GM12878 (cell line): Measurements from ENCODE around the gene MYOZ2. TPM values are rescaled to one million over a fixed set of nuclear protein-coding genes. Genes with fewer than 3 reads are reported as not detected.

Experiments
- ATAC-seq: fragments of 200-7000 bp; cut with Tn5 transposase; 3 replicates; pipeline ENCODE4 v1.9.1; 2020; ENCODE audit warnings: mild to moderate bottlenecking, moderate library complexity
- BruUV-seq: library from RNA; stranded (reverse); fragments of 400-500 nt; replicated peaks from 2 replicates; lab custom pipeline; 2021; lab: Mats Ljungman, UMichigan
- CTCF ChIA-PET: fragments of 300-600 bp; sonication (Branson Sonifier 250); formaldehyde crosslinking; extraction: SDS; loops from one replicate; lab custom pipeline; 2021; ENCODE audit warnings: inconsistent platforms; lab: Yijun Ruan, JAX
- POLR2A ChIA-PET: fragments of 350-600 bp; formaldehyde crosslinking; extraction: SDS; loops from one replicate; lab custom pipeline; 2021; ENCODE audit warnings: inconsistent platforms; lab: Charles Lee
- RAD21 ChIA-PET: fragments of 300-600 bp; sonication (Branson Sonifier 250); formaldehyde crosslinking; loops from one replicate; lab custom pipeline; 2023; ENCODE audit warnings: antibody characterized with exemption; ENCODE audit not compliant: unreplicated experiment; lab: Charles Lee
- SMC1A ChIA-PET: fragments of 300-600 bp; sonication (Branson Sonifier 250); formaldehyde crosslinking; loops from one replicate; lab custom pipeline; 2023; ENCODE audit not compliant: unreplicated experiment, uncharacterized antibody; lab: Charles Lee
- DNase-seq: peaks from one replicate; pipeline ENCODE4 v3.0.0-alpha.2; 2011; ENCODE audit warnings: low read depth, low spot score
- FAIRE-seq: peaks from 3 replicates; lab custom pipeline; 2011; peaks lifted over from hg19 to GRCh38; lab: Jason Lieb, UNC
- H2AFZ ChIP-seq: 2 replicates; pipeline ENCODE4 v1.6.0; 2011; ENCODE audit warnings: low read depth, low read length, control low read depth; ENCODE audit not compliant: control insufficient read depth
- H3K27ac ChIP-seq: 2 replicates; pipeline ENCODE4 v1.5.1; 2011; ENCODE audit warnings: control low read depth; ENCODE audit not compliant: control insufficient read depth, insufficient read depth
- H3K27me3 ChIP-seq, 2 experiments: replicated peaks in 1 of 2; 2 replicates each; pipeline versions ENCODE4 v1.6.0 to v1.6.1; 2011; ENCODE audit warnings: low read length in 1 of 2; ENCODE audit not compliant: control insufficient read depth in 2 of 2, insufficient read depth in 2 of 2
- H3K36me3 ChIP-seq, 2 experiments: 2 replicates each; pipeline ENCODE4 v1.5.1; 2011; ENCODE audit warnings: low read length in 1 of 2; ENCODE audit not compliant: control insufficient read depth in 2 of 2, insufficient read depth in 2 of 2
- H3K4me1 ChIP-seq: 2 replicates; pipeline ENCODE4 v1.6.1; 2011; ENCODE audit warnings: mild to moderate bottlenecking, low read length, moderate library complexity, mixed read lengths; ENCODE audit not compliant: control insufficient read depth, insufficient read depth
- H3K4me2 ChIP-seq: 2 replicates; pipeline ENCODE4 v1.6.0; 2011; ENCODE audit warnings: control low read depth; ENCODE audit not compliant: control insufficient read depth, insufficient read depth
- H3K4me3 ChIP-seq: fragments of 200-600 bp; sonication (generic); 2 replicates; pipeline ENCODE4 v1.5.1; 2016
- H3K79me2 ChIP-seq: 2 replicates; pipeline ENCODE4 v1.6.0; 2011; ENCODE audit warnings: low read length; ENCODE audit not compliant: control insufficient read depth, insufficient read depth
- H3K9ac ChIP-seq: 2 replicates; pipeline ENCODE4 v1.8.0; 2011; ENCODE audit warnings: low read length, control low read depth, mixed read lengths; ENCODE audit not compliant: control insufficient read depth, insufficient read depth
- H3K9me3 ChIP-seq: replicated peaks from 3 replicates; pipeline ENCODE4 v1.5.1; 2011; ENCODE audit warnings: mild to moderate bottlenecking, low read length; ENCODE audit not compliant: control insufficient read depth, insufficient read depth
- H4K20me1 ChIP-seq: 2 replicates; pipeline ENCODE4 v1.6.0; 2011; ENCODE audit not compliant: control insufficient read depth, insufficient read depth
- BRCA1 ChIP-seq: IDR thresholded peaks from 2 replicates; pipeline ENCODE4 v1.6.1; 2011; ENCODE audit warnings: low read depth, low read length, improper control_type of control experiment
- CBX5 ChIP-seq: sonication (generic); IDR thresholded peaks from 2 replicates; pipeline ENCODE4 v1.6.1; 2016; ENCODE audit warnings: low read depth, moderate library complexity, mild to moderate bottlenecking, inconsistent platforms
- EZH2 ChIP-seq: IDR thresholded peaks from 2 replicates; pipeline ENCODE4 v1.6.1; 2012; ENCODE audit warnings: low read depth, mild to moderate bottlenecking, control low read depth, inconsistent platforms, low read length, borderline replicate concordance; ENCODE audit not compliant: control insufficient read depth
- MYB ChIP-seq: fragments of 150-350 bp; IDR thresholded peaks from 2 replicates; pipeline ENCODE4 v1.6.1; 2014; ENCODE audit warnings: mild to moderate bottlenecking, low read depth, low read length, borderline replicate concordance
- NBN ChIP-seq: fragments of 450-650 bp; IDR thresholded peaks from 2 replicates; pipeline ENCODE4 v1.6.1; 2016
- NRF1 ChIP-seq: conservative IDR thresholded peaks from 2 replicates; pipeline ENCODE4 v1.6.1; 2011; ENCODE audit warnings: mild to moderate bottlenecking, low read depth, low read length, improper control_type of control experiment
- RAD51 ChIP-seq: fragments of 450-650 bp; IDR thresholded peaks from 2 replicates; pipeline ENCODE4 v1.6.1; 2016; ENCODE audit warnings: moderate library complexity, mild to moderate bottlenecking, inconsistent platforms
- RFX5 ChIP-seq: IDR thresholded peaks from 2 replicates; pipeline ENCODE4 v1.6.1; 2011; ENCODE audit warnings: low read depth, low read length, improper control_type of control experiment
- RUNX3 ChIP-seq: IDR thresholded peaks from 2 replicates; pipeline ENCODE4 v1.6.1; 2012; ENCODE audit warnings: low read length, inconsistent platforms
- TAF1 ChIP-seq: IDR thresholded peaks from 2 replicates; pipeline ENCODE4 v1.6.1; 2011; ENCODE audit warnings: mild to moderate bottlenecking, low read depth, low read length, borderline replicate concordance
- TCF7 ChIP-seq: IDR thresholded peaks from 2 replicates; pipeline ENCODE4 v1.6.1; 2014; ENCODE audit warnings: antibody characterized with exemption, borderline replicate concordance
- ZNF622 ChIP-seq: fragments of 450-650 bp; IDR thresholded peaks from 2 replicates; pipeline ENCODE4 v1.6.1; 2017; ENCODE audit warnings: mild to moderate bottlenecking, inconsistent platforms
- WGBS: methylation state at CpG from one replicate; pipeline ENCODE4 v1.1.6; 2016; ENCODE audit warnings: low lambda C conversion rate; ENCODE audit not compliant: insufficient replicate concordance, insufficient coverage; ENCODE audit errors: missing lambda C conversion rate; 5-methylcytosine and 5-hydroxymethylcytosine counted together
- in situ Hi-C: fragments of 300-500 bp; cut with MboI; formaldehyde crosslinking; loops from 9 replicates; pipeline ENCODE4 v1.14.3; 2018; ENCODE audit warnings: mixed read lengths
- intact Hi-C: fragments of 100-400 bp; cut with micrococcal nuclease; formaldehyde crosslinking; loops from one replicate; pipeline ENCODE4 v1.14.2; 2022; ENCODE audit not compliant: unreplicated experiment
- polyA plus RNA-seq, 11 experiments: library from polyadenylated mRNA; depleted of rRNA in 4 of 11; unstranded in 6 of 11; stranded (reverse) in 5 of 11; fragments of >200 nt; fragmentation: Nextera tagmentation in 4 of 11; fragmentation: Illumina TruSeq in 1 of 11; extraction: Ambion mirVana in 4 of 11; extraction: Trizol in 1 of 11; gene quantifications; 1 replicate in 1 of 11; 2 replicates in 10 of 11; pipeline versions ENCODE4 v1.2.1 to v1.2.3, GENCODE V29; 2011 to 2016; ENCODE audit warnings: inconsistent platforms in 2 of 11, missing spikeins in 2 of 11, low read depth in 1 of 11
- total RNA-seq, 4 experiments: library from RNA; depleted of rRNA in 3 of 4; stranded (reverse); fragments of >200 nt in 3 of 4; fragmentation: Illumina TruSeq in 1 of 4; extraction: Trizol in 1 of 4; gene quantifications; 2 replicates each; pipeline versions ENCODE4 v1.2.1 to v1.2.3, GENCODE V29; 2013 to 2021
- TF ChIP-seq, protein P1 (sequence below): IDR thresholded peaks from 2 replicates; pipeline ENCODE4 v1.6.1; 2011; ENCODE audit warnings: low read depth, mild to moderate bottlenecking, low read length, moderate library complexity, borderline replicate concordance; ENCODE audit errors: extremely low read depth
- TF ChIP-seq, protein P2 (sequence below): IDR thresholded peaks from 2 replicates; pipeline ENCODE4 v1.6.1; 2012; ENCODE audit warnings: low read depth, low read length, improper control_type of control experiment
- TF ChIP-seq, protein P3 (sequence below): fragments of 450-650 bp; IDR thresholded peaks from 2 replicates; pipeline ENCODE4 v1.6.1; 2017; ENCODE audit warnings: mild to moderate bottlenecking

Gene MYOZ2
- total and polyA plus RNA-seq, 10 of the 15 experiments (the other 5 are each of a cell fraction or from before 2014, with no cell fraction given) = not detected

DNA sequence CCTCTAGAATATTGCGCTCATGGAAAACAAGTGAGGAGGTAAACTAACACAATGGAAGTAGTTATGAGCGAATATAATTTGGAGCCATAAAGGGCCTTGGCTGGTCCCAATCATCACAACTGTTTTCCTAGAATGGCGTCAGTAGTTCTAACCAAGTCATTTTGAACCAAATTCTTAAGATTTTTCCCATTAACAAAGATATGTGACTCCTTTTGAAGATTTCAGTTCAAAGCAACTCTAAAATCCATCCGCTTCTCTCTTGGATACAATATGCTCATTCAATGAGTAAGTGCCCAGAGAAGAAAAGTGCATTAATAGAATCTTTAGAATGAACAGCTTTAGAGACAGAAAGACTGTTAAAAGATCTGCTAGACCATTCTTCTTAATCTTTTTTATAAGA, 19.6 kb upstream of the MYOZ2 start (continued):
- TF ChIP-seq, protein P1, sequence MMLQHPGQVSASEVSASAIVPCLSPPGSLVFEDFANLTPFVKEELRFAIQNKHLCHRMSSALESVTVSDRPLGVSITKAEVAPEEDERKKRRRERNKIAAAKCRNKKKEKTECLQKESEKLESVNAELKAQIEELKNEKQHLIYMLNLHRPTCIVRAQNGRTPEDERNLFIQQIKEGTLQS = no peak
- no peak for TF ChIP-seq RAD51
- TF ChIP-seq, all 136 proteins: peak for 0

DNA sequence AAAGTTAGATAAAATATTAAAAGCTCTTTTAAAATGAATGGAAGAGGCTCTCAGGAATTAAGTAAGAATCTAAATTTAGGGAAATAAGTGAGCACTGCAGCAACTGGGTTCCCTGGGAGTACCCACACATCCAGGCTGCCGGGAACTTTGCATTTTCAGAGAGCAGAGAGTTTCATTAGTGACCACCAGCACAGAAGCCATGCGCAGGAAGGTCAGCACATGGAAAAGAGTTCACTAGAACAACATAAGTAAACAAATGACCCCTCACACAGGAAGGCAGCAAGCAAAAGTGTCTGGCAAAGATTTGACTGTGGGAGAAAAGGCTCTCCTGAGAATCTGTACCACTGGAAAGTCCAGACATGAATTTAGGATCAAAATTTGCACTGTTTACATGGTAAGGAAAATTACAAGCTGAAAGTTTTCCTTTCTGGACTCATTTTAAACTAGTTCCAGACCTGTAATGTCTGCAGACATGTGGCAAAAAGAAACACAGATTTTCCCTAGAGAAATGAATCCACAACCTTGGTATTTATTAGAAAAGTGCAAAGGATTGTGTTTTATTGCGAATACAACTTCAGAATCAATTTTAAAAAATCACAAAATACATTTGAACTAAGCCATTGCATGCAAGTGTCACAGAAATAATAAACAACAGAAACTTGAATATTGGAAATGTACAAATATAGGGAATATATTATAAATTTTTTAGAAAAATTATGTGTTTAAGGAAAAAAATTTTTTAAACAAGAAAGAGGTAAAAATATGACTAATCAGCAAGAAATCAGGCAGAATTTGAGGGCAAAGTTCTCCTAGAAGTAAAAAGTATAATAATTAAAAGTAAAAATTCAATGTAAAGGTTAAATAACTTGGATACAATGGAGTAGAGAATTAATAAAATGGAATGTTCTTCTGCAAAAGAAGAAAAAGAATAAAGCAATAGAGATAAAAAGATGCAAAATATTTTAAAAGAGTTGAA, 18.4 kb upstream of the MYOZ2 start:
- WGBS = 15% methylated on average over 3 of the region's 3 CpGs
- Histone ChIP-seq H2AFZ (no peak overlapping the region), H3K4me2 (no peak overlapping the region), H3K79me2 (no peaks in the 10 kb centered on the region), H3K4me1 (no peaks in the 10 kb centered on the region), H4K20me1 (no peaks in the 10 kb centered on the region), H3K27me3 (no peaks in the 10 kb centered on the region), H3K9ac (no peak overlapping the region), H3K36me3 (no peaks in the 10 kb centered on the region), H3K27ac (no peak overlapping the region), H3K9me3 (no peaks in the 10 kb centered on the region), H3K4me3 (no peak overlapping the region)
- ChIA-PET RAD21 (no interaction called here), POLR2A (no interaction called here), CTCF (interaction anchor here (1.5 kb wide), 1 partner anchor 76 kb away, joined by 5 read pairs; no protein-coding TSS in a partner anchor), SMC1A (no interaction called here)
- DNase-seq (no peak), ATAC-seq (no peak), FAIRE-seq (no peak)
- intact Hi-C loops (no loop called here), in situ Hi-C loops (no loop called here)
- TF ChIP-seq CBX5 (no peak), NBN (no peak), RUNX3 (no peak), NRF1 (no peak), RFX5 (no peak), RAD51 (no peak), ZNF622 (no peak), TAF1 (no peak), EZH2 (no peak), MYB (no peak), BRCA1 (no peak), TCF7 (no peak)
- TF ChIP-seq, protein P2, sequence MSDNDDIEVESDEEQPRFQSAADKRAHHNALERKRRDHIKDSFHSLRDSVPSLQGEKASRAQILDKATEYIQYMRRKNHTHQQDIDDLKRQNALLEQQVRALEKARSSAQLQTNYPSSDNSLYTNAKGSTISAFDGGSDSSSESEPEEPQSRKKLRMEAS = no peak
- TF ChIP-seq, protein P1 = no peak
- TF ChIP-seq, protein P3, sequence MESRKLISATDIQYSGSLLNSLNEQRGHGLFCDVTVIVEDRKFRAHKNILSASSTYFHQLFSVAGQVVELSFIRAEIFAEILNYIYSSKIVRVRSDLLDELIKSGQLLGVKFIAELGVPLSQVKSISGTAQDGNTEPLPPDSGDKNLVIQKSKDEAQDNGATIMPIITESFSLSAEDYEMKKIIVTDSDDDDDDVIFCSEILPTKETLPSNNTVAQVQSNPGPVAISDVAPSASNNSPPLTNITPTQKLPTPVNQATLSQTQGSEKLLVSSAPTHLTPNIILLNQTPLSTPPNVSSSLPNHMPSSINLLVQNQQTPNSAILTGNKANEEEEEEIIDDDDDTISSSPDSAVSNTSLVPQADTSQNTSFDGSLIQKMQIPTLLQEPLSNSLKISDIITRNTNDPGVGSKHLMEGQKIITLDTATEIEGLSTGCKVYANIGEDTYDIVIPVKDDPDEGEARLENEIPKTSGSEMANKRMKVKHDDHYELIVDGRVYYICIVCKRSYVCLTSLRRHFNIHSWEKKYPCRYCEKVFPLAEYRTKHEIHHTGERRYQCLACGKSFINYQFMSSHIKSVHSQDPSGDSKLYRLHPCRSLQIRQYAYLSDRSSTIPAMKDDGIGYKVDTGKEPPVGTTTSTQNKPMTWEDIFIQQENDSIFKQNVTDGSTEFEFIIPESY = no peak
- no TSS peak for BruUV-seq
